Thyroid gland (tissue), 4 donors: ENCODE results near the gene IL13RA2.

ENCODE experiments used
- POLR2A ChIP-seq, 2 donors: fragments of 450-650 bp; IDR thresholded peaks; one replicate each; pipeline ENCODE4 v1.6.1; 2017; ENCODE audit warnings: antibody characterized with exemption in 2 of 2, mild to moderate bottlenecking in 2 of 2, moderate library complexity in 1 of 2
- TF ChIP-seq, protein P1 (sequence below), 6 experiments: fragments of 200-600 bp in 3 of 6; fragments of 450-650 bp in 3 of 6; sonication (generic) in 3 of 6; IDR thresholded peaks; one replicate each; pipeline ENCODE4 v1.5.1; 2016 to 2019; ENCODE audit warnings: antibody characterized with exemption in 6 of 6, mild to moderate bottlenecking in 2 of 6, inconsistent platforms in 1 of 6, moderate library complexity in 1 of 6

DNA sequence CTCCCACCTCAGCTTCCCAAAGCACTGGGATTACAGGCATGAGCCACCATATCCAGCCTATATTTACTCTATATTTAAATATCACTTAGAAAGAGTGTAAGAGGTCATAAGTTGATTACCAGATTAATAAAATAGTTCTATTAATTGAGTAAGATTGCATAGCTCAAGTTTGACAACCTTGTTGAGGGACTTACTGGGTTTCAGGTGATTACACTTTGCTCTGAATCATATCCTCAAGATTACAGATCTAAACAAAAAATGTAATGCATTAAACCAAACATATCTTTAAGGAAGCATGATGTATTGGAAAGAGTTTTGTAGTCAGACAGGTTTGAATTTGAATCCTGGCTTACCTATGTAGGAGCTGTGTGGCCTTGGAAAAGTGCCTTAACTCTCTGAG is 47.9 kb upstream of the IL13RA2 start:
- TF ChIP-seq, protein P1, sequence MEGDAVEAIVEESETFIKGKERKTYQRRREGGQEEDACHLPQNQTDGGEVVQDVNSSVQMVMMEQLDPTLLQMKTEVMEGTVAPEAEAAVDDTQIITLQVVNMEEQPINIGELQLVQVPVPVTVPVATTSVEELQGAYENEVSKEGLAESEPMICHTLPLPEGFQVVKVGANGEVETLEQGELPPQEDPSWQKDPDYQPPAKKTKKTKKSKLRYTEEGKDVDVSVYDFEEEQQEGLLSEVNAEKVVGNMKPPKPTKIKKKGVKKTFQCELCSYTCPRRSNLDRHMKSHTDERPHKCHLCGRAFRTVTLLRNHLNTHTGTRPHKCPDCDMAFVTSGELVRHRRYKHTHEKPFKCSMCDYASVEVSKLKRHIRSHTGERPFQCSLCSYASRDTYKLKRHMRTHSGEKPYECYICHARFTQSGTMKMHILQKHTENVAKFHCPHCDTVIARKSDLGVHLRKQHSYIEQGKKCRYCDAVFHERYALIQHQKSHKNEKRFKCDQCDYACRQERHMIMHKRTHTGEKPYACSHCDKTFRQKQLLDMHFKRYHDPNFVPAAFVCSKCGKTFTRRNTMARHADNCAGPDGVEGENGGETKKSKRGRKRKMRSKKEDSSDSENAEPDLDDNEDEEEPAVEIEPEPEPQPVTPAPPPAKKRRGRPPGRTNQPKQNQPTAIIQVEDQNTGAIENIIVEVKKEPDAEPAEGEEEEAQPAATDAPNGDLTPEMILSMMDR (IDR thresholded peaks at IDR 0.05), result no peak
- no peak for TF ChIP-seq POLR2A (IDR thresholded peaks at IDR 0.05)
